NCI-H446 (cell line): Measurements from ENCODE around the gene GFAP.
A peak's percentile ranks its signal among the peaks of the same experiment; 100 is the strongest.
"Not testable (repeated sequence)": the region's sequence is repeated elsewhere in the genome, so short reads cannot be mapped to it uniquely, and the experiment has no call there.

Experiments
- DNase-seq, 2 experiments: peaks; one replicate each; lab custom pipeline; 2025; lab: John Stamatoyannopoulos, UW

GFAP gene

GRCh38 chr17:44915321-44915726 lies at the start of gene GFAP:
Gene GFAP (minus strand): TSS chr17:44915500. CDS start chr17:44915486, 14 bp downstream.
- DNase-seq: no peak

DNA sequence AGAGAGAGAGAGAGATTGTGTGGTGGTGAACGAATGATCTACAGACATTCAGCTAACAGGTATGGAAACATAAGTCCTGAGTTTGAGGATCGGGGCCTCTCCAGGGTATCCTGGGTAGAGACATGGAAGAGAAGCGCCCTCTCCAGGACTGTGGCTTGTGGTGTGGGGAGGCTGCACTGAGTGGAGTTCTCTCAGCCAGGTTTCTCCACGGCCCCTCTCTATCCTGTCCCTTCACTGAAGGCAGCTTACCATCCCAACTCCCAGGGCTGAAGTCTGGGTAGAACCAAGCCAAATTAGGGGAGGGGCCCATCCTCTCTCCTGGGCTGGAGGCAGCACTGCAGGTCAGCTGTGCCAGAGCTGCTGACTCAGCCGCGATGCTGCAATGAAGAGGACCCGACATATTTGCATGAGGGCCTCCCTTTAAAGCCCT lies 46.6 kb upstream of the GFAP start:
- peak in 1 of 2 experiments; percentile 28 for DNase-seq

DNA sequence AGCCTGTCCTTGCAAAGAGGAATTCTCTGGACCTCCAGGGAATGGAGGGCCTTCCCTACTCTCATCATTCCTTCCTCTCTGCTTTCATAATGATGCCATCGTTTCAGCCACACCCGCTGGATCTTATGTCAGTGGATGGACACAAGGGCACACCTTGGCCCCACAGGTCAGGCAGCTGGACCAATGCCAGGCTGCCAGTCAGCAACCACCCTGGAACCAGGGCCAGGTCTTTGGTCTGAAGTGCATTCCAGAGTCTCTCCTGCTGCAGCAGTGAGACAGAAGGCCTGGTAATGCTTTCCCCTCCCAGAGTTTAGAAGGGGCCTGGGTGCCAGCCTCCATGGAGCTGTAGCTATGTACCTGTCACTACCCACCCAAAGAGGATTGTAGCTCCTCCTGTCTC lies 45.4 kb upstream of the GFAP start:
- no peak for DNase-seq

DNA sequence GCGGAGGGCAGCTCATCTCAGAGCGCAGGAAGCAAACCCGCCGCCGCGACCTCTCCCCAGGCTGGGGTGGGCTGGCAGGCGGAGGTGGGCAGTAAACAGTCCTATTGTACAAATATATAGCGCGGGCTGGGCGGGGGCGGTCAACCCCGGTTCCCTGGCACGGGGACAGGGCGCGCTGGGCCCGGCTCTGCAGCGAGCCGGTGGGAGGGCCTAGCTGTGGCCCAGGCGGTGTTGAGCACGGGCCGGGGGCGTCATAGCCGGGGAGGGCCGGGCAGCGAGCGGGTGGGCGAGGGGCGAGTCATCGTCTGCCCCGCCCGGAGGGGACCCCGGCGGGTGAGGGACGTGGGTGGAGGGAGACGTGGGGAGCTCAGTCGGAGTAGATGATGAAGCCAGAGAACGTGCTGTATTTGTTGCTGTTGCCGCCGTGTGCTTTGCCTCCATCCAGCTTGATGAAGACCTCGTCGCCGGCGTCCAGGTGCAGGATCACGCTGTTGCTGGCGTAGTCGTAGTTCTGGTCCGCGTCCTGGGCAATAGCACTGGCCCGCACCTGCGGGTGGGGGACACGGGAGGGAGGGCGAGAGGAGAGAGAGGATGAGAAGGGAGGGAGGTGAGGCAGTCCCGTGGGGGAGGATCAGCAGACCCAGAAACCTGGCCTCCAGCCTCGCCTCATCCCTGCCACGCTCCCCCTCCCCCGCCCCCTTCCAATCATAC lies 44.7 kb upstream of the GFAP start:
- no peak for DNase-seq

GRCh38 chr17:44956998-44957981 lies 42.0 kb upstream of the GFAP start:
- no peak for DNase-seq

- DNase-seq: no peak
Measured at GRCh38 chr17:44955674-44956425, 40.5 kb upstream of the GFAP start.

- DNase-seq: no peak
Measured at GRCh38 chr17:44952946-44953475, 37.7 kb upstream of the GFAP start.

GRCh38 chr17:44948315-44948795 lies 33.1 kb upstream of the GFAP start:
- DNase-seq: no peak

GRCh38 chr17:44947461-44948314 lies 32.4 kb upstream of the GFAP start, which contains the start of gene KIF18B:
Gene KIF18B (minus strand): TSS chr17:44947773. CDS start chr17:44936344, 11,429 bp downstream.
- DNase-seq: peak; percentile 94 to 95

DNA sequence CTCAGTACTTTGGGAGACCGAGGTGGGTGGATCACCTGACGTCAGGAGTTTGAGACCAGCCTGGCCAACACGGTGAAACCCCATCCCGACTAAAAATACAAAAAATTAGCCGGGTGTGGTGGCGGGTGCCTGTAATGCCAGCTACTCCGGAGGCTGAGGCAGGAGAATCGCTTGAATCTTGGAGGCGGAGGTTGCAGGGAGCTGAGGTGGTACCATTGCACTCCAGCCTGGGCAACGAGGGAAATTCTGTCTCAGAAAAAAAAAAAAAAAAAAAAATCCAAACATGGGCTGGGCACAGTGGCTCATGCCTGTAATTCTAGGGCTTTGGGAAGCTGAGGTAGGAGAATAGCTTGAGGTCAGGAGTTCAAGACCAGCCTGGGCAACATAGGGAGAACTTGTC lies 30.4 kb upstream of the GFAP start:
- DNase-seq: not testable (repeated sequence)

DNA sequence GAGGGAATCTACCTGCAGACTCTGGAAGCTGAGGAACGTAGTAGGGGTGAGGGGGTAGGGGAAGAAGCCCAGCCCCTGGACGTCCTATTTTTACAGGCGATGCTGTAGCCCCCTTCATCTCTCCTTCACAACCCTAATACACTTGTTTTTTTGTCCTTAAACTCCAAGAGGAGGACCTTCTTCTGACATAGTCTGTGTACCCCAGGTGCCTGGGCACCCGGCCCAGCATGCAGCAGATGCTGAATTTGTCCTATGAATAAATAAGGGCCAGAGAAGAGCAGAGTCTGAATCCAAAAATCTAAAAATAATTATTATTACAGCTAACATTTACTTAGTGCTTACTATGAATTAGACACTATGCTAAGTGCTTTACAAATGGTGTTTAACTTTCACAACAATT lies 27.2 kb upstream of the GFAP start:
- DNase-seq: peak in 1 of 2 experiments; percentile 68

- DNase-seq: peak in 1 of 2 experiments; percentile 29
Measured at GRCh38 chr17:44941712-44942331, 26.5 kb upstream of the GFAP start.

GRCh38 chr17:44940768-44941167 lies 25.5 kb upstream of the GFAP start:
- DNase-seq: no peak

- DNase-seq: no peak
Measured at GRCh38 chr17:44940317-44940716, 25.0 kb upstream of the GFAP start.

GRCh38 chr17:44935116-44935515 lies 19.8 kb upstream of the GFAP start:
- no peak for DNase-seq

GRCh38 chr17:44934745-44935105 lies 19.4 kb upstream of the GFAP start:
- DNase-seq: no peak

DNA sequence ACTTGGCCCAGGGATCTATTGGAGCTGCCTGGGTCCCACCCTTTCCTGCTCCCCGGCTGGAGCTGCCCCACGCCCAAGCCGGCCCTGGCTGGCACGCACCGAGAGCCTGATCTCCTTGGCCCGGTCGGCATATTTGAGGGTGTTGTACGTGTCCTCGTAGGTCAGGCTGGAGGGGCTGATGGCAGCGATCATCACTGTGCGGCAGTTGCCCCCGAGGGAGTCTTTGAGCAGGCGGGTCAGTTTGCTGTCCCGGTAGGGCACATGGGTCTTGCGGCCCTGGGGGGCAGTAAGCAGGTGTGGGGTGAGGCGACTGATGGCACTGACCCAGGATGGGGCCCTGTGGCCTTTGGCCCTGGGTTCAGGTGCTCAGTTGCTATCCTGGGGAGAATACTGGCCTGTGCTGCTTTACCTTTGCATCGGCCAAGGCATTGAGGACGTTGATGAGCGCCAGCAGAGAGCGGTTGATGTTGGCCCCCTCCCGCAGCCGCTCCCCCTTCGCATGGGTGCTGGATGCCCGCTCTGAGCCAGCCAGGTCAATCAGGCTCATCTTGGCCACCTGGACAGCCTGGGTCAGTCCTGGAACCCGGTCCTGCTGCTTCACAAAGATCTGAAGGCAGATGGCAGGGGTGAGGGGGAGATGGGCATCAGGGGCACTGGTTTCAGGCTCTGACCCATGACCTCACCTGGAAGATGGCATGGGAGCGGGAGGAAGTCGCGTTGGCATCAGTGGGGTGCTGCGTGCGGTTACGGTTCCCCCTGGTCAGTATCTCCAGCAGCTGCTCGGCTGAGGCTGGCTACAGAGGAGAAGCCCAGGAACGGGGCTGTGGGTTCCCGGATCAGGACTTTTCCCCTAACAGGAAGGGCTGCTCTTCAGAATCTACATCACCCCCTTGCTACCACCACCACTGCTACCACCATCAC lies 18.8 kb upstream of the GFAP start:
- DNase-seq: no peak

DNA sequence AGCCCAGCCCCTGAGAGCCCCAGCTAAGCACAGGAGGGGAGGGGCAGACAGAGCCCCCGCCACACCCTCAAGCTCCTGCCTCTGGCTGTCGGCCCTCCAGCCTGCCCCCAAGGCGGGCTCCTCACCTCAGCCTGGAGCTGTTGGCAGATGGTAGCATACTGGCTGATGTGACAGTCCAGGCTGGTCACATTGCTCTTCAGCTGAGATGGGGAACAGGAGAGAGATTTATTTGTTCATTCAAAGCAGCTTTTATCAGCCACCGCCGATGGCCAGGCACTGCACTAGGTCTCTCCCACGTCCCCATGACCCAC lies 17.4 kb upstream of the GFAP start:
- no peak for DNase-seq

DNA sequence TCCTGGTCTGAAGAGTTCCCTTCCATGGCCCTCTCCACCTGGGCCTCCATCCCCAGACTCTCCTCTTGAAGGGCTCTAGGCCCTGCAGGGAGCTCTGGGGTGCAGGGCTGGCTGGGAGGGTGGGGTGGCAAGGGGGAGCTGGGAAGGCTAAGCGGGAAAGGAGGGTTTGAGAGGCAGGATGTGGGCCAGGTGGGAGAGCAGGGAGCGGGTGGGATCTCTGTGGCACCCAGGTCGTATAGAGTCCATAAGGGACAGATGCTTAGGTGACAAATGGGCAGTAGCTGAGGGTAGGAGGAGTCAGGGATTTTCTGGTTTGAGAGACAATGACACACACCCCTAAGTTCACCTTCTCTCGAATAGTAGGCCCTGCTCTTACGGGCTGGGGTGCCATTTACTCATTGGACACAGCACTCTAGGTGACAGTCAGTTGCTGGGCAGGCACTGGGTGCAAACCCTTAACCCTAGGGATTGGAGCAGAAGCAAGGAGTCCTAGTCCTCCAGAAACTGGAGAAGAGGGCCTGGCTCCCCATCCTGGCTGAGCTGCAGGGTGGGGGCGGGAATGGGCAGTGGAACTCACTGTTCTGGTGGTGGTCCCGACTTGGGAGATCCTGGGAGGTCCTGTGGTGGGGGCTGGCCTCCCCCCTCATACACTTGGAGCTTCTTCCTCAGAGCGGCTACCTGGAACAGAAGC lies 16.9 kb upstream of the GFAP start:
- DNase-seq: no peak
